Neural progenitor cell (in vitro differentiated cells): ENCODE data around the gene MBNL2. TPM values are rescaled to one million over a fixed set of nuclear protein-coding genes. Genes with fewer than 3 reads are reported as not detected.

ENCODE experiments used
- DNase-seq: peaks from one replicate; pipeline ENCODE4 v3.0.0-alpha.2; 2016; ENCODE audit warnings: low spot score
- H2AFZ ChIP-seq: fragments of 200-600 bp; sonication (generic); replicated peaks from 2 replicates; pipeline ENCODE4 v1.6.1; 2016; ENCODE audit warnings: antibody characterized with exemption
- H3F3A ChIP-seq: fragments of 200-600 bp; sonication (generic); 2 replicates; pipeline ENCODE4 v1.6.1; 2016; ENCODE audit warnings: antibody characterized with exemption, low read depth
- H3K27ac ChIP-seq: fragments of 200-600 bp; sonication (generic); 2 replicates; pipeline ENCODE4 v1.5.1; 2016; ENCODE audit warnings: mild to moderate bottlenecking
- H3K27me3 ChIP-seq: fragments of 200-600 bp; sonication (generic); 2 replicates; pipeline ENCODE4 v1.6.1; 2016; ENCODE audit warnings: mild to moderate bottlenecking, moderate library complexity
- H3K36me3 ChIP-seq: fragments of 200-600 bp; sonication (generic); 2 replicates; pipeline ENCODE4 v1.5.1; 2016
- H3K4me1 ChIP-seq: fragments of 200-600 bp; sonication (generic); 2 replicates; pipeline ENCODE4 v1.6.1; 2016; ENCODE audit warnings: mixed run types
- H3K4me2 ChIP-seq: fragments of 200-600 bp; sonication (generic); 2 replicates; pipeline ENCODE4 v1.6.1; 2016
- H3K4me3 ChIP-seq: fragments of 200-600 bp; sonication (generic); 2 replicates; pipeline ENCODE4 v1.5.1; 2016
- H3K79me2 ChIP-seq: fragments of 200-600 bp; sonication (generic); 2 replicates; pipeline ENCODE4 v1.6.1; 2016; ENCODE audit warnings: low read depth
- H3K9ac ChIP-seq: fragments of 200-600 bp; sonication (generic); 2 replicates; pipeline ENCODE4 v1.6.1; 2016
- H3K9me3 ChIP-seq: fragments of 200-600 bp; sonication (generic); 2 replicates; pipeline ENCODE4 v1.5.1; 2016; ENCODE audit warnings: low read depth
- H4K20me1 ChIP-seq: fragments of 200-600 bp; sonication (generic); 2 replicates; pipeline ENCODE4 v1.6.1; 2016; ENCODE audit warnings: low read depth
- H3K27ac Mint-ChIP-seq: 3 replicates; pipeline ENCODE4 v1.8.0; 2021; ENCODE audit warnings: mixed read lengths
- H3K27me3 Mint-ChIP-seq: 2 replicates; pipeline ENCODE4 v1.8.0; 2022; ENCODE audit warnings: low read depth, mild to moderate bottlenecking, inconsistent platforms, moderate library complexity, mixed read lengths; ENCODE audit not compliant: insufficient read depth
- H3K36me3 Mint-ChIP-seq: 3 replicates; pipeline ENCODE4 v1.8.0; 2021; ENCODE audit warnings: mixed read lengths
- H3K4me1 Mint-ChIP-seq: 3 replicates; pipeline ENCODE4 v1.8.0; 2021; ENCODE audit warnings: mixed read lengths
- H3K4me3 Mint-ChIP-seq: 3 replicates; pipeline ENCODE4 v1.8.0; 2021; ENCODE audit warnings: mild to moderate bottlenecking, moderate library complexity, mixed read lengths
- H3K9me3 Mint-ChIP-seq: 3 replicates; pipeline ENCODE4 v1.8.0; 2020; ENCODE audit warnings: mixed read lengths
- EZH2 ChIP-seq: fragments of 200-600 bp; sonication (generic); IDR thresholded peaks from 2 replicates; pipeline ENCODE4 v1.6.1; 2017; ENCODE audit warnings: antibody characterized with exemption, mild to moderate bottlenecking, moderate library complexity
- EZH2phosphoT487 ChIP-seq: fragments of 200-600 bp; sonication (generic); IDR thresholded peaks from 2 replicates; pipeline ENCODE4 v1.6.1; 2017; ENCODE audit warnings: antibody characterized with exemption
- total RNA-seq: library from RNA; depleted of rRNA; stranded (reverse); fragments of >200 nt; gene quantifications from 2 replicates; pipeline ENCODE4 v1.2.3, GENCODE V29; 2015; ENCODE audit warnings: low replicate concordance
- TF ChIP-seq, protein P1 (sequence below): fragments of 200-600 bp; sonication (generic); IDR thresholded peaks from 2 replicates; pipeline ENCODE4 v1.5.1; 2017; ENCODE audit warnings: antibody characterized with exemption, mild to moderate bottlenecking

The MBNL2 gene
- total RNA-seq, 1 donor from 2014 or later: 19.6 TPM

DNA sequence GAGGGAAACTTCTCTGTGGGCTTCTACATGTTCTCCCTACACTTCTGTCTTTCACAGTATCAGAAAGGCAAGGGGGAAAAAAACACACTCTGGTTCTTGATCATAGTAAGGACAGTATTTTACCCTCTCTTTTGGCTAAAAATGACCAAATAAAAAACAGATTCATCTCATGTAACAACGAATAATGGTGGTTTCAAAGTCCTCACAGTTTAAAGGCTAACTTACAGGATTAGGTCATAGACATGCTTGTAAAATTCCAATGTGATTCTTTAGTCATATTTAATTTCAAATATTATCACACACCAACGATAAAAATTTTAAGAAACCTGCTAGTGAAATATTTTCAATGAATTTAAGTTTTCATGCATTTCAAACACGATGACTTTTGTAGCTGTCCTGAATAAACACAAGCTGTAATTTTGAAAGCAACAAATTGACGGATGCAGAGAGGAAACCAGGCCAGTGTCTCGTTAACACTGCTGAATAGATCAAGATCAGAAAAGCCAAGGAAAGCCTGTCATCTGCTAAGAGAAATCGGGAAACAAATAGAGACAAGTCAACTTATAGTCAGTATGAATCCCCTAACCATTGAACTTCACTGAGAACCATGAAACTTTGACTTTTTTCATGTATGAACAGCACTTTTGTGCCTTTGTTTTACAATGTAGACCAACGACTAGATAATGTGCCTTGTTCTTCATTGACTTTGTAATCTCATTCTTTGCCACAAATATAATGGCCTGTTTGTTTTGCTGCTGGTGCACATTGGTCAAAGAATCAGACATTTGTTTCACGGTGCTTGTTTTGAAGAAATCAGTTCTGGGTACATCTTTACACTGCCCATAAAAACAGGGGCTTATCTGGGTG is 22.0 kb downstream of the MBNL2 start:
- Mint-ChIP-seq H3K4me3 (no peak overlapping the region), H3K9me3 (no peaks in the 10 kb centered on the region), H3K27me3 (no peaks in the 10 kb centered on the region), H3K4me1 (peaks cover 11% of the 10 kb centered on the region), H3K27ac (no peak overlapping the region), H3K36me3 (peaks cover 5% of the 10 kb centered on the region)
- no peak overlapping the region for H2AFZ ChIP-seq
- H3K9ac ChIP-seq: no peak overlapping the region
- no peak for DNase-seq
- peaks cover 2% of the 10 kb centered on the region for H4K20me1 ChIP-seq
- H3K79me2 ChIP-seq: no peaks in the 10 kb centered on the region
- no peak overlapping the region for H3K27ac ChIP-seq
- H3K27me3 ChIP-seq: no peaks in the 10 kb centered on the region
- no peaks in the 10 kb centered on the region for H3K9me3 ChIP-seq
- TF ChIP-seq EZH2 (no peak), EZH2phosphoT487 (no peak)
- TF ChIP-seq, protein P1, sequence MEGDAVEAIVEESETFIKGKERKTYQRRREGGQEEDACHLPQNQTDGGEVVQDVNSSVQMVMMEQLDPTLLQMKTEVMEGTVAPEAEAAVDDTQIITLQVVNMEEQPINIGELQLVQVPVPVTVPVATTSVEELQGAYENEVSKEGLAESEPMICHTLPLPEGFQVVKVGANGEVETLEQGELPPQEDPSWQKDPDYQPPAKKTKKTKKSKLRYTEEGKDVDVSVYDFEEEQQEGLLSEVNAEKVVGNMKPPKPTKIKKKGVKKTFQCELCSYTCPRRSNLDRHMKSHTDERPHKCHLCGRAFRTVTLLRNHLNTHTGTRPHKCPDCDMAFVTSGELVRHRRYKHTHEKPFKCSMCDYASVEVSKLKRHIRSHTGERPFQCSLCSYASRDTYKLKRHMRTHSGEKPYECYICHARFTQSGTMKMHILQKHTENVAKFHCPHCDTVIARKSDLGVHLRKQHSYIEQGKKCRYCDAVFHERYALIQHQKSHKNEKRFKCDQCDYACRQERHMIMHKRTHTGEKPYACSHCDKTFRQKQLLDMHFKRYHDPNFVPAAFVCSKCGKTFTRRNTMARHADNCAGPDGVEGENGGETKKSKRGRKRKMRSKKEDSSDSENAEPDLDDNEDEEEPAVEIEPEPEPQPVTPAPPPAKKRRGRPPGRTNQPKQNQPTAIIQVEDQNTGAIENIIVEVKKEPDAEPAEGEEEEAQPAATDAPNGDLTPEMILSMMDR: no peak
- no peaks in the 10 kb centered on the region for H3F3A ChIP-seq
- no peaks in the 10 kb centered on the region for H3K36me3 ChIP-seq
- no peak overlapping the region for H3K4me3 ChIP-seq
- H3K4me1 ChIP-seq: no peaks in the 10 kb centered on the region
- no peak overlapping the region for H3K4me2 ChIP-seq

DNA sequence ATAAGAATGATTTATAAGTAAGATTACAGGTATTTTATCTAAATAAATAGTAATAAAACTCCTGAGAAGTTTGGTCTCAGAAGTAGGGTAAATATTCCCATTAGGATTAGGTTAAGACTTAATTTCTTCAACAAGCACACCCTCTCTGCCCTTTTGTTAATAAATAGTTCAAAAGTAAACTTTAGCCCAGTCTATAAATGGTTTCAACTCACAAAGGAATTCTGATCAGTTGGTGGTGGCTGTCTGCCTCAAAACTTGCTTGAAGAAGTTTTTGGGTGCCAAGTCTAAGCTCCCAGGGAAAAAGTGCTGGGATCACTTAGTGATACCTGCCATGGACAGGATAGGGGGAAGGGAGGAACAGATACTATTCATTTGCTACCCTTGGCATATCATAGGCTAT is 22.9 kb downstream of the MBNL2 start:
- Histone ChIP-seq H3F3A (no peaks in the 10 kb centered on the region), H3K79me2 (no peaks in the 10 kb centered on the region), H3K4me3 (no peak overlapping the region), H3K36me3 (no peaks in the 10 kb centered on the region), H2AFZ (no peak overlapping the region), H3K4me2 (no peak overlapping the region), H3K9me3 (no peaks in the 10 kb centered on the region), H3K4me1 (peaks cover 2% of the 10 kb centered on the region), H3K27ac (no peak overlapping the region), H3K27me3 (no peaks in the 10 kb centered on the region), H4K20me1 (peaks cover 2% of the 10 kb centered on the region), H3K9ac (no peak overlapping the region)
- Mint-ChIP-seq H3K27me3 (no peaks in the 10 kb centered on the region), H3K4me1 (peaks cover 6% of the 10 kb centered on the region), H3K27ac (no peak overlapping the region), H3K36me3 (peaks cover 3% of the 10 kb centered on the region), H3K4me3 (no peak overlapping the region), H3K9me3 (no peaks in the 10 kb centered on the region)
- no peak for DNase-seq
- TF ChIP-seq EZH2 (no peak), EZH2phosphoT487 (no peak)
- TF ChIP-seq, protein P1: no peak

DNA sequence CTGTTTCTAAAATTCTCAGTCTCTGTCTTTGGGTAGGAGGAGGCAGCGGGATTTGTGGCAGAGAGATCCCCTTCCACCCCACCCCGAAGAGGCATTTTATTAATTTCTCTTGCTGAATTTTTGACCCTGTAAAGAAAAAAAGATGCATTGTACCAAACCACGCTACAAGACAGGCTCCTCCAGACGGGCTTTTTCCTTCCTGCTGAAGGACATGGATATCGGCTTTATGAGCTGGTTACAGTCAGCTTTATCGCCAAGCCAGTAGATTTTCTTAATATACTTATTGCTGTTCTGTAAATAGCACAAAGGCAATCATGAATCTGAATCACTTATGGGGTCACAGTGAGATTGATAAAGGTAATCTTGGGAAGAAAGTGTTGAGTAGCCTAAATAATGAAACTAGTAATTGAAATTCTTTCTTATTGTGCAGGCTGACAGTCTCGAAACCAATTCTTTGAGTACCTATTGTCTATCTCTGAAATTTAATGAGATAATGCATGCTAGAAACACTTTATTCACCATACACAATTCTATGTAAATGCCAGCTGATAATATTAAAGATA is 24.5 kb downstream of the MBNL2 start:
- no peak for TF ChIP-seq EZH2
- TF ChIP-seq EZH2phosphoT487: no peak
- no peaks in the 10 kb centered on the region for H3F3A ChIP-seq
- Mint-ChIP-seq H3K4me3 (no peak overlapping the region), H3K9me3 (no peaks in the 10 kb centered on the region), H3K27ac (no peak overlapping the region), H3K4me1 (peaks cover 3% of the 10 kb centered on the region), H3K36me3 (peaks cover 2% of the 10 kb centered on the region), H3K27me3 (no peaks in the 10 kb centered on the region)
- no peaks in the 10 kb centered on the region for H3K9me3 ChIP-seq
- DNase-seq: no peak
- peaks cover 2% of the 10 kb centered on the region for H4K20me1 ChIP-seq
- no peak overlapping the region for H3K9ac ChIP-seq
- H3K4me3 ChIP-seq: no peak overlapping the region
- H3K4me1 ChIP-seq: peaks cover 4% of the 10 kb centered on the region
- no peaks in the 10 kb centered on the region for H3K27me3 ChIP-seq
- no peak overlapping the region for H2AFZ ChIP-seq
- no peak overlapping the region for H3K4me2 ChIP-seq
- no peaks in the 10 kb centered on the region for H3K36me3 ChIP-seq
- H3K79me2 ChIP-seq: no peaks in the 10 kb centered on the region
- no peak overlapping the region for H3K27ac ChIP-seq

DNA sequence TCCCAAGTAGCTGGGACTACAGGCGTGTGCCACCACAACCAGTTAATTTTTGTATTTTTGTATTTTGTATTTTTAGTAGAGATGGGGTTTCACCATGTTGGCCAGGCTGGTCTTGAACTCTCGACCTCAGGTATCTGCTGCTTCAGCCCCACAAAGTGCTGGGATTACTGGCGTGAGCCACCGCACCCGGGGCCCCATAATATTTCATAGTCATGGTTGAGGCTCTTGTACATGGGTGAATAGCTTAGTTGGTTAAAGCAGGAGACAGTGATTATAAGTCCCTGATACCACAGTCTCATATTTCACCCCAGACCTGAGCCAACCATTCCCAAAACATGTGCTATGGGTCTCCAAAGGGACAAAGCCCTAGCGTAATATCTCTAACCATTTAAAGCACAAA is 26.1 kb downstream of the MBNL2 start:
- Histone ChIP-seq H3F3A (no peaks in the 10 kb centered on the region), H3K4me1 (peaks cover 4% of the 10 kb centered on the region), H3K79me2 (no peaks in the 10 kb centered on the region)

More for the DNA sequence above, 26.1 kb downstream of the MBNL2 start:
- H3K4me3 Mint-ChIP-seq: no peak overlapping the region
- H3K4me1 Mint-ChIP-seq: no peaks in the 10 kb centered on the region
- no peaks in the 10 kb centered on the region for H3K27me3 ChIP-seq
- H3K9me3 ChIP-seq: no peaks in the 10 kb centered on the region
- peaks cover 2% of the 10 kb centered on the region for H3K9me3 Mint-ChIP-seq
- H3K27ac Mint-ChIP-seq: no peak overlapping the region
- H3K36me3 Mint-ChIP-seq: peaks cover 2% of the 10 kb centered on the region
- H3K36me3 ChIP-seq: no peaks in the 10 kb centered on the region
- no peak for DNase-seq
- no peak overlapping the region for H3K4me3 ChIP-seq
- H3K27me3 Mint-ChIP-seq: no peaks in the 10 kb centered on the region
- no peak overlapping the region for H3K9ac ChIP-seq
- peaks cover 2% of the 10 kb centered on the region for H4K20me1 ChIP-seq
- no peak overlapping the region for H3K4me2 ChIP-seq
- TF ChIP-seq, protein P1: no peak
- no peak for TF ChIP-seq EZH2phosphoT487
- no peak for TF ChIP-seq EZH2
- no peak overlapping the region for H2AFZ ChIP-seq
- no peak overlapping the region for H3K27ac ChIP-seq
